Measurements from ENCODE around the gene CGREF1. TPM values are rescaled to one million over a fixed set of nuclear protein-coding genes. Genes with fewer than 3 reads are reported as not detected.

Gene CGREF1
- total RNA-seq, 1 experiment from 2014 or later: 12.9 TPM

DNA sequence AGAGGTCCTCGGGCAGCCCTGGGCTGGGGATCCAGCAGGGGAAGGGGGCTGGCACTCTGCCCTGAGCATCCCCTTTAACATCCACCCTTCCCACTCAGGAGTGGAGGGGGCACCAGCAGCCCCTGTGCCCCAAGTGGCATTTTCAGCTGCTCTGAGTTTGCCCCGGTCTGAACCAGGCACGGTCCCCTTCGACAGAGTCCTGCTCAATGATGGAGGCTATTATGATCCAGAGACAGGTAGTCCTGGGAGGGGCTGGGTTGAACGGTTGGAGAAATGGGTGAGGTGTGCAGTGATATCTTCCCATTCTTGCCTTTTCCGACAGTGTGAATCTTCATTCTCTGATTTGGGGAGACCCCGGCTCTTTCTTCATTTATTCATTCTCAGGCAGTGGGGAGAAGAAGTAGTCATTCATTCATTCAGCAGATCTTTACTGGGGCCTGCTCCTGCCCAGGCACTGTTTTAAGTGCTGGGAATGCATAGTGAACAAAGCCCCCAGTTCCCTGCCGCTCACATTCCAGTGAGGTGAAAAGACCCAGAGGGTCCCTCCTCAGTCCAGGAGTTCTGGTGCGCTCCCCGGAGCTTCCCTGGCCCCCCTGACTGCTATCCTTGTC, 33.8 kb downstream of the CGREF1 start:
- intact Hi-C loops (cut with micrococcal nuclease): loop anchor here (1.0 kb wide), 1 partner anchor 124 kb away; no protein-coding TSS in a partner anchor
- CTCF ChIA-PET: interaction anchor here (0.6 to 2.0 kb wide), 13 partner anchors 12 to 1189 kb away, joined by 3 to 10 read pairs (median 4); partner anchors contain the start of gene TMEM214
- H3K4me3 Mint-ChIP-seq (ENCODE audit: unreplicated experiment): peak overlapping the region; percentile 75
- no peaks in the 10 kb centered on the region for H3K9me3 Mint-ChIP-seq (ENCODE audit: unreplicated experiment)
- TF ChIP-seq, protein P1, sequence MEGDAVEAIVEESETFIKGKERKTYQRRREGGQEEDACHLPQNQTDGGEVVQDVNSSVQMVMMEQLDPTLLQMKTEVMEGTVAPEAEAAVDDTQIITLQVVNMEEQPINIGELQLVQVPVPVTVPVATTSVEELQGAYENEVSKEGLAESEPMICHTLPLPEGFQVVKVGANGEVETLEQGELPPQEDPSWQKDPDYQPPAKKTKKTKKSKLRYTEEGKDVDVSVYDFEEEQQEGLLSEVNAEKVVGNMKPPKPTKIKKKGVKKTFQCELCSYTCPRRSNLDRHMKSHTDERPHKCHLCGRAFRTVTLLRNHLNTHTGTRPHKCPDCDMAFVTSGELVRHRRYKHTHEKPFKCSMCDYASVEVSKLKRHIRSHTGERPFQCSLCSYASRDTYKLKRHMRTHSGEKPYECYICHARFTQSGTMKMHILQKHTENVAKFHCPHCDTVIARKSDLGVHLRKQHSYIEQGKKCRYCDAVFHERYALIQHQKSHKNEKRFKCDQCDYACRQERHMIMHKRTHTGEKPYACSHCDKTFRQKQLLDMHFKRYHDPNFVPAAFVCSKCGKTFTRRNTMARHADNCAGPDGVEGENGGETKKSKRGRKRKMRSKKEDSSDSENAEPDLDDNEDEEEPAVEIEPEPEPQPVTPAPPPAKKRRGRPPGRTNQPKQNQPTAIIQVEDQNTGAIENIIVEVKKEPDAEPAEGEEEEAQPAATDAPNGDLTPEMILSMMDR (IDR thresholded peaks at IDR 0.05; ENCODE audit: unreplicated experiment): no peak
- no peak overlapping the region for H3K27ac Mint-ChIP-seq (ENCODE audit: low read depth, unreplicated experiment)
- H3K36me3 Mint-ChIP-seq (ENCODE audit: insufficient read depth, unreplicated experiment): no peaks in the 10 kb centered on the region
- no peaks in the 10 kb centered on the region for H3K27me3 Mint-ChIP-seq (ENCODE audit: insufficient read depth, unreplicated experiment)
- TSS peak; percentile 16 for BruUV-seq (replicated peaks)
- no peak for DNase-seq (ENCODE audit: unreplicated experiment)
- POLR2A ChIA-PET: interaction anchor here (0.8 to 2.4 kb wide), 7 partner anchors 11 to 238 kb away, joined by 3 to 8 read pairs (median 4); partner anchors contain the start of genes AGBL5, MPV17 and OST4
- peaks cover 11% of the 10 kb centered on the region for H3K4me1 Mint-ChIP-seq (ENCODE audit: insufficient read depth, unreplicated experiment)

DNA sequence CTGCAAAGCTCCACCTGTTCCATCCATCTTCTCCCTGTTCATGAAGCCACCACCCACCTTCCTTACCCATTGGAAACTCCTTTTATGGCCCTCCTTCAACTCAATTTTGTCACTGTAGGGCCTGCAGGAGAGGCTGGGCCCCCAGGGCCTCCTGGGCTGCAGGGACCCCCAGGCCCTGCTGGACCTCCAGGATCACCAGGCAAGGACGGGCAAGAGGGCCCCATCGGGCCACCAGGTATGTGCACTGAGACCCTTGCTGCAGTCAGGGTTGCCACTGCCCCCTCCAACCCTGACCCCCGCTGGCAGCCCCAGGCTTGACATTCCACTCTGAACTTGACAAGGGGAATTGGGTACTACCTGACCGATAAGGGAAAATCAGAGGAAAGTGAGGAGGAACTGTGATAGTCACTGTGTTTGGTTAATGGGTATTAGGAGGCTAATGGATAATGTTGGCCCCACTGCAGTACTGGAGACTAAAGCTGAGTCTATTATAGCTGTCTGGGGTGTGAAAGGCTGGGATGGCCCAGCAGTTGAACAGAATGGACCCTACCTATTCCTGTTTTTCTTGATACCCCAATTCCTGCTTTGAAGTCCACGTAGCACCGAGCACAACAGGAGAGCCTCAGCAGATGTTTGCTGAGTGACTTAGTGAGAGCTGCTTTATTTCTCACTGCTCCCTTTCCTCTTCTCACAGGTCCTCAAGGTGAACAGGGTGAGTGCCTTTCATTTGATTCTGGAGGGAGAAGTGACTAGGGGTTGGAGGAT, 34.4 kb downstream of the CGREF1 start:
- DNase-seq (ENCODE audit: unreplicated experiment): no peak
- intact Hi-C loops (cut with micrococcal nuclease): loop anchor here (1.0 kb wide), 1 partner anchor 123 kb away; no protein-coding TSS in a partner anchor
- H3K4me1 Mint-ChIP-seq (ENCODE audit: insufficient read depth, unreplicated experiment): peaks cover 11% of the 10 kb centered on the region
- ChIA-PET CTCF (interaction anchor here (0.5 to 2.0 kb wide), 13 partner anchors 9 to 239 kb away, joined by 3 to 10 read pairs (median 3); no protein-coding TSS in a partner anchor), POLR2A (interaction anchor here (1.3 to 3.3 kb wide), 6 partner anchors 10 to 209 kb away, joined by 4 to 12 read pairs (median 6); partner anchors contain the start of genes AGBL5 and OST4)
- H3K9me3 Mint-ChIP-seq (ENCODE audit: unreplicated experiment): no peaks in the 10 kb centered on the region
- no peaks in the 10 kb centered on the region for H3K27me3 Mint-ChIP-seq (ENCODE audit: insufficient read depth, unreplicated experiment)
- TF ChIP-seq, protein P1 (IDR thresholded peaks at IDR 0.05; ENCODE audit: unreplicated experiment): no peak
- H3K36me3 Mint-ChIP-seq (ENCODE audit: insufficient read depth, unreplicated experiment): no peaks in the 10 kb centered on the region
- no peak overlapping the region for H3K27ac Mint-ChIP-seq (ENCODE audit: low read depth, unreplicated experiment)
- H3K4me3 Mint-ChIP-seq (ENCODE audit: unreplicated experiment): no peak overlapping the region
- BruUV-seq (replicated peaks): no TSS peak

DNA sequence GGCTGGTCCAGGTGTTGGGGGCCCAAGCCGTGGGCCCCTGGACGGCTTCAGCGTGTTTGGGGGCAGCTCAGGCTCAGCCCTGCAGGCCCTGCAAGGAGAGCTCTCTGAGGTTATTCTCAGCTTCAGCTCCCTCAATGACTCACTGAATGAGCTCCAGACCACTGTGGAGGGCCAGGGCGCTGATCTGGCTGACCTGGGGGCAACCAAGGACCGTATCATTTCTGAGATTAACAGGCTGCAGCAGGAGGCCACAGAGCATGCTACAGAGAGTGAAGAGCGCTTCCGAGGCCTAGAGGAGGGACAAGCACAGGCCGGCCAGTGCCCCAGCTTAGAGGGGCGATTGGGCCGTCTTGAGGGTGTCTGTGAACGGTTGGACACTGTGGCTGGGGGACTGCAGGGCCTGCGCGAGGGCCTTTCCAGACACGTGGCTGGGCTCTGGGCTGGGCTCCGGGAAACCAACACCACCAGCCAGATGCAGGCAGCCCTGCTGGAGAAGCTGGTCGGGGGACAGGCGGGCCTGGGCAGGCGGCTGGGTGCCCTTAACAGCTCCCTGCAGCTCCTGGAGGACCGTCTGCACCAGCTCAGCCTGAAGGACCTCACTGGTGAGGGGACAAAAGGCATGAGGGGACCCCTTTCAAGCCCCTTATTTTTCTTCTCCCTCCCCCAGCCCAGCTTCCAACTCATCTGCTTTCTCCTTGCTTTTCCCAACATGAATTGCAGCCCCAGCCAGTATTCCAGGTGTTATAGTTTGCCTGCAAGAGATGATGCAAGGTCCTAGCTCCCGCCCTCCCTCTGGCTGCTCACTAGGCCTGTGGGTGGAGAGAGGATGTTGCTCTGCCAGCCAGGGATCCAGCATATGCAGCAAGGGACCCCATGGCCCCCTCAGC, 35.3 kb downstream of the CGREF1 start:
- Mint-ChIP-seq H3K36me3 (ENCODE audit: insufficient read depth, unreplicated experiment) (no peaks in the 10 kb centered on the region), H3K4me1 (ENCODE audit: insufficient read depth, unreplicated experiment) (peaks cover 11% of the 10 kb centered on the region), H3K9me3 (ENCODE audit: unreplicated experiment) (no peaks in the 10 kb centered on the region), H3K4me3 (ENCODE audit: unreplicated experiment) (no peak overlapping the region), H3K27ac (ENCODE audit: low read depth, unreplicated experiment) (no peak overlapping the region), H3K27me3 (ENCODE audit: insufficient read depth, unreplicated experiment) (no peaks in the 10 kb centered on the region)
- intact Hi-C loops (cut with micrococcal nuclease): no loop called here
- DNase-seq (ENCODE audit: unreplicated experiment): peak; percentile 28
- ChIA-PET CTCF (interaction anchor here (0.5 to 1.1 kb wide), 8 partner anchors 10 to 1381 kb away, joined by 3 to 4 read pairs (median 3); no protein-coding TSS in a partner anchor), POLR2A (interaction anchor here (0.9 to 3.3 kb wide), 7 partner anchors 9 to 237 kb away, joined by 3 to 12 read pairs (median 4); partner anchors contain the start of genes AGBL5, ATRAID, OST4 and PREB)
- TF ChIP-seq, protein P1 (IDR thresholded peaks at IDR 0.05; ENCODE audit: unreplicated experiment): no peak
- BruUV-seq (replicated peaks): no TSS peak
